Measurements from ENCODE around the gene GSTO1. TPM values are rescaled to one million over a fixed set of nuclear protein-coding genes. Genes with fewer than 3 reads are reported as not detected.
A peak's percentile ranks its signal among the peaks of the same experiment; 100 is the strongest.

GSTO1 gene
- 458 and 496 TPM in 2 replicates for total RNA-seq (2012; rRNA removed)

- Histone ChIP-seq H3K4me3 (ENCODE audit: low read length) (peak within 1 kb of the TSS; percentile 79), H3K4me1 (ENCODE audit: control insufficient read depth, insufficient read depth, low read length) (peaks cover 43% of the 10 kb centered on the region), H3K9me3 (replicated peaks; ENCODE audit: low read length) (no peaks in the 10 kb centered on the region), H3K9ac (ENCODE audit: low read depth, low read length) (peak within 1 kb of the TSS; percentile 97), H3K36me3 (ENCODE audit: insufficient read depth, low read length) (peaks cover 30% of the 10 kb centered on the region), H3K4me2 (ENCODE audit: low read length) (peak within 1 kb of the TSS; percentile 94), H3K27me3 (ENCODE audit: control insufficient read depth, insufficient read depth, low read length) (no peaks in the 10 kb centered on the region)
These were observed at the start of gene GSTO1 for GRCh38 chr10:104254493-104255310. GSTO1 (plus strand) TSS chr10:104254892; CDS start chr10:104254929, 37 bp downstream.

GRCh38 chr10:104208730-104209129 is 46.0 kb upstream of the GSTO1 start:
- Histone ChIP-seq H3K4me2 (ENCODE audit: low read length) (no peak overlapping the region), H3K9ac (ENCODE audit: low read depth, low read length) (no peak overlapping the region), H3K4me3 (ENCODE audit: low read length) (no peak overlapping the region), H3K4me1 (ENCODE audit: control insufficient read depth, insufficient read depth, low read length) (no peaks in the 10 kb centered on the region), H3K27me3 (ENCODE audit: control insufficient read depth, insufficient read depth, low read length) (peaks cover 29% of the 10 kb centered on the region), H3K9me3 (replicated peaks; ENCODE audit: low read length) (no peaks in the 10 kb centered on the region), H3K36me3 (ENCODE audit: insufficient read depth, low read length) (no peaks in the 10 kb centered on the region)

DNA sequence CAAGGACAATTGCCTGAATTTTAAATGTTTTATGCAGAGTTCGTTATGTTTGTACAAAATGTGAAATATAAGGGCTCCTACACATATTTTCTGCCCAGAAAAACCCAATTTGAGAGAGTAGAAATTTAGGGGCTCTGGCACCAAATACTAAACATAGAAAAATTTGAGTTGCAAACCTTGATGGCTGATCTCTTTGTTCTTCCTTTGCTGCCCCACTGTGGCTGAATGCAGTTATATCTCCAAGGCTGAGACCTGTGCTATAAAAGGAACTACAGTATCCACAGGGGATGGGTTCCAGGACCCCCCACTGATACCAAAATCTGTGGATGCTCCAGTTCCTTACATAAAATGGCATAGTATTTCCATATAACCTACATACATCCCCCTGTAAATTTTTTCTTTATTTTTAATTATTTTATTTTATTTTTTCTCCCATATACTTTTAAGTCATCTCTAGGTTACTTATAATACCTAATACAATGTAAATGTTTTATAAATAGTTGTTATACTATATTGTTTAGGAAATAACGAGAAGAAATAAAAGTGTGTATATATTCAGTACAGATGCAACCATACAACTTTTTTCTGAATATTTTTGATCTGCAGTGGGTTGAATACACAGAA is 45.0 kb upstream of the GSTO1 start:
- peaks cover 26% of the 10 kb centered on the region for H3K27me3 ChIP-seq (ENCODE audit: control insufficient read depth, insufficient read depth, low read length)
- H3K4me2 ChIP-seq (ENCODE audit: low read length): no peak overlapping the region
- no peaks in the 10 kb centered on the region for H3K9me3 ChIP-seq (replicated peaks; ENCODE audit: low read length)
- no peaks in the 10 kb centered on the region for H3K36me3 ChIP-seq (ENCODE audit: insufficient read depth, low read length)
- no peak overlapping the region for H3K9ac ChIP-seq (ENCODE audit: low read depth, low read length)
- H3K4me3 ChIP-seq (ENCODE audit: low read length): no peak overlapping the region
- H3K4me1 ChIP-seq (ENCODE audit: control insufficient read depth, insufficient read depth, low read length): no peaks in the 10 kb centered on the region

- H3K9ac ChIP-seq (ENCODE audit: low read depth, low read length): no peak overlapping the region
These were observed 38.1 kb upstream of the GSTO1 start for GRCh38 chr10:104216631-104217030.

GRCh38 chr10:104218751-104219150 is 35.9 kb upstream of the GSTO1 start:
- Histone ChIP-seq H3K27me3 (ENCODE audit: control insufficient read depth, insufficient read depth, low read length) (peaks cover 39% of the 10 kb centered on the region), H3K9me3 (replicated peaks; ENCODE audit: low read length) (no peaks in the 10 kb centered on the region), H3K4me3 (ENCODE audit: low read length) (no peak overlapping the region), H3K4me1 (ENCODE audit: control insufficient read depth, insufficient read depth, low read length) (no peaks in the 10 kb centered on the region), H3K9ac (ENCODE audit: low read depth, low read length) (no peak overlapping the region), H3K36me3 (ENCODE audit: insufficient read depth, low read length) (no peaks in the 10 kb centered on the region), H3K4me2 (ENCODE audit: low read length) (no peak overlapping the region)

More at GRCh38 chr10:104216631-104217030, 38.1 kb upstream of the GSTO1 start:
- Histone ChIP-seq H3K4me1 (ENCODE audit: control insufficient read depth, insufficient read depth, low read length) (no peaks in the 10 kb centered on the region), H3K4me2 (ENCODE audit: low read length) (no peak overlapping the region), H3K27me3 (ENCODE audit: control insufficient read depth, insufficient read depth, low read length) (peaks cover 46% of the 10 kb centered on the region), H3K9me3 (replicated peaks; ENCODE audit: low read length) (no peaks in the 10 kb centered on the region), H3K4me3 (ENCODE audit: low read length) (no peak overlapping the region), H3K36me3 (ENCODE audit: insufficient read depth, low read length) (no peaks in the 10 kb centered on the region)

DNA sequence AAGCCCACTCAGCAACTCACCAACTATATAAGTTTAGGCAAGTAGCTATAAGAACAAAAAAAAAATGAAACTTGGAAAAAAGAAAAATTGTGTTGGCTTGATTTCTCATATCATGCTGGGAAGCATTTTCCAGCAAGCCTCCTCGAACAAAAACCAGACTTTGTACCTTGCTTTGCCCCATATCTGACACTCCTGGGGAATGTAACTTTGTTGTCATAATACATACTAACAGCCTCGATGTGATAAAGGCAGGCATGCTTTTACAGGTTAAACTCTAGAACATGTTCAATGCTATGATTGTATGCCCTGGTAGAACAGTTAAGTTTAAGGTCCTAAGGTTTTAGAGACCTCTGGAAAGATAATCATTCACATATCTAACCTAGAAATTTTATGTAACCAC is 34.2 kb upstream of the GSTO1 start:
- H3K9me3 ChIP-seq (replicated peaks; ENCODE audit: low read length): no peaks in the 10 kb centered on the region
- no peak overlapping the region for H3K4me2 ChIP-seq (ENCODE audit: low read length)
- H3K4me1 ChIP-seq (ENCODE audit: control insufficient read depth, insufficient read depth, low read length): no peaks in the 10 kb centered on the region
- peaks cover 41% of the 10 kb centered on the region for H3K27me3 ChIP-seq (ENCODE audit: control insufficient read depth, insufficient read depth, low read length)
- H3K36me3 ChIP-seq (ENCODE audit: insufficient read depth, low read length): no peaks in the 10 kb centered on the region
- H3K9ac ChIP-seq (ENCODE audit: low read depth, low read length): no peak overlapping the region
- H3K4me3 ChIP-seq (ENCODE audit: low read length): no peak overlapping the region

GRCh38 chr10:104223304-104223703 is 31.4 kb upstream of the GSTO1 start:
- Histone ChIP-seq H3K9ac (ENCODE audit: low read depth, low read length) (no peak overlapping the region), H3K4me1 (ENCODE audit: control insufficient read depth, insufficient read depth, low read length) (no peaks in the 10 kb centered on the region), H3K27me3 (ENCODE audit: control insufficient read depth, insufficient read depth, low read length) (peaks cover 31% of the 10 kb centered on the region), H3K36me3 (ENCODE audit: insufficient read depth, low read length) (no peaks in the 10 kb centered on the region), H3K4me2 (ENCODE audit: low read length) (no peak overlapping the region), H3K9me3 (replicated peaks; ENCODE audit: low read length) (no peaks in the 10 kb centered on the region), H3K4me3 (ENCODE audit: low read length) (no peak overlapping the region)

DNA sequence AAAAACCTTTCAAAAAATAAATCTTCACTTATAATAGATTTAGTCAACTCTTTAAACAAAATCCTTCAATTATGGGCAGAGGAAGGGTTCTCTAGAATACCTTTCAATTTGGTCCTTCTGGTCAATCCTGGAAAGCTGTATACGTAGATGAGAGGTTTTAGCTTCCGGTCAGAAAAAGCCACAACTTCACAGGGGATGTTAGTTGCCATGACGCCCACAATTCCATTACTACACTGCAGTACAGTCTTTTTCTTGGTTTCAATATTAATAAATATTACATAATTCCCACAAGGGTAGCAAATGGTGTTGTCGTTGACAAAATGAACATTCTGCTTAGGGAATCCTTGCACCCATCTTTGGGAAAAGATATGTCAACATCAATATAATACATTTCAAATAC is 24.2 kb upstream of the GSTO1 start:
- Histone ChIP-seq H3K9me3 (replicated peaks; ENCODE audit: low read length) (no peaks in the 10 kb centered on the region), H3K27me3 (ENCODE audit: control insufficient read depth, insufficient read depth, low read length) (peaks cover 16% of the 10 kb centered on the region), H3K9ac (ENCODE audit: low read depth, low read length) (no peak overlapping the region), H3K4me3 (ENCODE audit: low read length) (no peak overlapping the region), H3K4me1 (ENCODE audit: control insufficient read depth, insufficient read depth, low read length) (no peaks in the 10 kb centered on the region), H3K4me2 (ENCODE audit: low read length) (no peak overlapping the region), H3K36me3 (ENCODE audit: insufficient read depth, low read length) (no peaks in the 10 kb centered on the region)

GRCh38 chr10:104231784-104232612 is 22.7 kb upstream of the GSTO1 start, which contains the start of gene CFAP43:
CFAP43 (minus strand) TSS chr10:104232364; CDS start chr10:104232246, 118 bp downstream.
- Histone ChIP-seq H3K27me3 (ENCODE audit: control insufficient read depth, insufficient read depth, low read length) (peaks cover 13% of the 10 kb centered on the region), H3K4me1 (ENCODE audit: control insufficient read depth, insufficient read depth, low read length) (no peaks in the 10 kb centered on the region), H3K4me2 (ENCODE audit: low read length) (peak within 1 kb of the TSS; percentile 90), H3K9ac (ENCODE audit: low read depth, low read length) (peak within 1 kb of the TSS; percentile 79), H3K36me3 (ENCODE audit: insufficient read depth, low read length) (no peaks in the 10 kb centered on the region), H3K4me3 (ENCODE audit: low read length) (peak within 1 kb of the TSS; percentile 90), H3K9me3 (replicated peaks; ENCODE audit: low read length) (no peaks in the 10 kb centered on the region)

DNA sequence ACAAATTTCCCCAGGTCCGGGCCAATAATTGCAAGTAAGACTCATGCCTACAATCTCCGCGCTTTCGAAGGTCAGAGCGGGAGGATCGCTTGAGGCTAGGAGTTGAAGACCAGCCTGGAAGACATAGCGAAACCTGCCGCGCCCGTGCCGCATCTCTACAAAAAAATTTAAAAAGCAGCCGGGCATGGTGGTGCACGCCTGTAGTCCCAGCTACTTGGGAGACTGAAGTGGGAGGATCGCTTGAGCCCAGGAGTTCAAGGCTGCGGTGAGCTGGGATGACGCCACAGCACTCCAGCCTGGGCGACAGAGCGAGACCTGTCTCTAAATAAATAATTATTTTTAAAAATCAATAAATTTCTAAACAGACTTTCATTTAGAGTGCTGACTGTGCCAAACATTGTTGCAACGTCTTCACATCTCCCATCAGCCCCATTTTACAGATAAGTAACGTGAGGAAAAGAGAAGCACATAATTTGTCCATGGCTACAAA is 22.0 kb upstream of the GSTO1 start:
- H3K4me1 ChIP-seq (ENCODE audit: control insufficient read depth, insufficient read depth, low read length): no peaks in the 10 kb centered on the region
- peaks cover 19% of the 10 kb centered on the region for H3K27me3 ChIP-seq (ENCODE audit: control insufficient read depth, insufficient read depth, low read length)
- H3K36me3 ChIP-seq (ENCODE audit: insufficient read depth, low read length): no peaks in the 10 kb centered on the region
- H3K9ac ChIP-seq (ENCODE audit: low read depth, low read length): peak overlapping the region; percentile 79
- H3K9me3 ChIP-seq (replicated peaks; ENCODE audit: low read length): no peaks in the 10 kb centered on the region
- peak overlapping the region; percentile 90 for H3K4me2 ChIP-seq (ENCODE audit: low read length)
- H3K4me3 ChIP-seq (ENCODE audit: low read length): peak overlapping the region; percentile 90

DNA sequence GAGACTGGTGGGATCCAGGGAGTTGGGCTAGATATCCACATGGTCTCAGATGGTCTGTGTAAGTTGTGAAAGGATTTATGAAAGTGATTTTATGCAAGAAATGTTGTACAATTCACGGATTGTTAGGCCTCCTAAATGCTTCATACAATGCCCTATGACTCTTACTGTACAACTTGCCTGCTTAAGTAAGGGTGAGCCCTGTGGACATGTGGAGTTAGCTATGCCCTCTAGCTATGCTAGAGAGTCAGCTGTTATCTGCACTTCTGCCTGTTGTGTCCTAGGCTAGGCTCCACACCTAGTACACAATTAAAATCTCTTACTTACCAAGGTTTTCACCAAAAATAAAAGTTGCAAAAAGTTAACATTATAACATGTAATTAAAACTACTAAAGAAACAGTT is 20.9 kb upstream of the GSTO1 start:
- no peak overlapping the region for H3K4me3 ChIP-seq (ENCODE audit: low read length)
- peaks cover 24% of the 10 kb centered on the region for H3K27me3 ChIP-seq (ENCODE audit: control insufficient read depth, insufficient read depth, low read length)
- H3K9ac ChIP-seq (ENCODE audit: low read depth, low read length): no peak overlapping the region
- no peaks in the 10 kb centered on the region for H3K9me3 ChIP-seq (replicated peaks; ENCODE audit: low read length)
- no peak overlapping the region for H3K4me2 ChIP-seq (ENCODE audit: low read length)
- no peaks in the 10 kb centered on the region for H3K4me1 ChIP-seq (ENCODE audit: control insufficient read depth, insufficient read depth, low read length)
- no peaks in the 10 kb centered on the region for H3K36me3 ChIP-seq (ENCODE audit: insufficient read depth, low read length)
